ENCODE measurements around the gene ARVCF.
"Not testable (repeated sequence)": the region's sequence is repeated elsewhere in the genome, so short reads cannot be mapped to it uniquely, and the experiment has no call there.

ARVCF gene

DNA sequence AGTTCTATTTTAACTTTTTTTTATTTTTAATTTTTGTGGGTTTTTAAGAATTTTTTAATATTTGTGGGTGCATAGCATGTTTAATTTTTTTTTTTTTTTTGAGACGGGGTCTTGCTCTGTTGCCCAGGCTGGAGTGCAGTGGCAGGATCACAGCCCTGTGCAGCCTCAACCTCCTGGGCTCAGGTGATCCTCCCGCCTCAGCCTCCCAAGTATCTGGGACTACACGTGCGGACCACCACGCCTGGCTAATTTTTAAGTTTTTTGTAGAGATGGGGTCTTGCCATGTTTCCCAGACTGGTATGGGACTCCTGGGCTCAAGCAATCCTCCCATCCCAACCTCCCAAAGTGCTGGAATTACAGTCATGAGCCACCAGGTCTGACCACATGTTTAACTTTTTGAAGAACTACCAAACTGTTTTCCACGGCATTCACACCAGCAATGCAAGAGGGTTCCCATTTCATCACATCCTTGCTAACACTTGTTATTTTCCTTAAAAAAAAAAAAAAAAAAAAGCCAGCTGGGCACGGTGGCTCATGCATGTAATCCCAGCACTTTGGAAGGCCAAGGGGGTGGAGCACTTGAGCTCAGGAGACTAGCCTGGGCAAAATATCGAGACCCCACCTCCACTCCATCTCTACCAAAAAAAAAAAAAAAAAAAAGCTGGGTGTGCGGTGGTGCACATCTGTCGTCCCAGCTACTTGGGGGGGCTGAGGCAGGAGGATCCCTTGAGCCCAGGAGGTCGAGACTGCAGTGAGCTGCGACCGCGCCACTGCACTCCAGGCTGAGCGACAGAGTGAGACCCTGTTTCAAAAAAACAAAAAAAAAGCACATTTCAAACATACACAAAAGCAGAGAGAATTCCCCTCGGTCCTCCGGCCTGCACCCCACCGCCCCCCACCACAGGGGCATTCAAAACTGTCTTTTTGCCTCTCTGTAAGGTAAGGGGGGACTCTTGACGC is 58.3 kb downstream of the ARVCF start:
- DNase-seq, result peak in 3 of 10 donors; percentile 13 to 60 (median 49)
- intact Hi-C loops (cut with DNase I), result no loop called here

DNA sequence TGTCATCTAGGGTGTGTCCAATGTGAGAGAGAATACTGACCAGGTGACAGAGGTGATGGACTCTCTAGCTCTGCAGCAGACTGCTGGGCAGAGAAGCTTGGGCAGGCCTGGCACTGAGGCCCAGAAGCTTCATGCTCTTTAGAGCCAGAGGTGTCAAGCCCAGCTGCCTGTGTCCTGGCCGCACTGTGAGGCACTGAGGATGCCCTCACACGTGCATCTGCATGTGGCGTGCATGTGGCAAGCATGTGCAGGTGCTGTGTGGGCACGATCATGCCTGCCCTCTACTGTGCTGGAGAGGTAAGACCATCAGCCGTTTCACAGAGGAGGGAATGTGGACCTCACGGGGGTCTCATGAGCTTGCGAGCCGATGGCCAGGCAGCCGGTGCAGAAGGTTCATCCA is 59.2 kb downstream of the ARVCF start:
- peak in 3 of 10 donors; percentile 19 to 71 (median 64) for DNase-seq
- intact Hi-C loops (cut with DNase I), result no loop called here

DNA sequence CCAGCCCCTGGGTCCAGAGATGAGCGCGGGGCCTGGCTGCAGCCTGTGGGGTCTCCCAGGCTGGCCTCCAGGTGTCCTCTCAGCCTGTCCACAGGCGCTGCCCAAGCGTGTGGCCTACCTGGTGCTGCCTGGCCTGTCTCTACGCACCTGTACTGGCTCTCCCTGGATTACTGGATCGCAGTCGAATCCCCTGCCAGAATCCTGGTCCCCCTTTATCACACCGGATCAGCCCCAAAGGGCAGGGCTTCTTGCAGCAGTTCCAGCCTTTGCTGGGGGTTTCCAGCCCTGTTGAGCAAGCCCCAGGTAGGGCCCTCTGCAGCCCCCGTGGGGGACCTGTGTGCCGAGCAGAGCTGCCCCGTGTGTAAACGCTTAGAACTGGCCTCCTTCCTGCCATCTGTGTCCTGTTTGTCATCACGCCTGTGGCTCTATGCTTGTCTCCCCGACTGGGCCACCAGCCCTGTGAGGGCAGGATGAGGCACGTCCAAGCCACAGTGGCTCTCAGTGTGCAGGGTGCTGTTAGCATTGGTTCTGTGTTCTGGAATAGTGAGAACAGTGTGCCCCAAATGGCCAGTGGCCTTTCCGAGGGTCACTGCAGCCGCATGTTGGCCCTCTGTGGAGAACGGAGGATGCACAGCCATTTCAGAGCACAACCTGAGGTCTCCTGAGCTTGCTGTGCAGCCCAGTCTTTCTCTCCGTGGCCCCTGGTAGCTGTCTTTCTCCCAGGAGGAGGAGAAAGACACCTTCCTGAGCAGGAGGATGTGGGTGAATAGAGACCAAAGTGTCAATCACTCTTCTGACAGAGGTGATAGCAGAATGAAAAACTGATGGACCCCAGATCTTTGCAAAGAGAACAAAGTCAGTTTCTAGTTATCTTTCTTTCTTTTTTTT is 61.1 kb downstream of the ARVCF start:
- DNase-seq, result peak in 3 of 10 donors; percentile 21 to 74 (median 66)
- intact Hi-C loops (cut with DNase I), result no loop called here

DNA sequence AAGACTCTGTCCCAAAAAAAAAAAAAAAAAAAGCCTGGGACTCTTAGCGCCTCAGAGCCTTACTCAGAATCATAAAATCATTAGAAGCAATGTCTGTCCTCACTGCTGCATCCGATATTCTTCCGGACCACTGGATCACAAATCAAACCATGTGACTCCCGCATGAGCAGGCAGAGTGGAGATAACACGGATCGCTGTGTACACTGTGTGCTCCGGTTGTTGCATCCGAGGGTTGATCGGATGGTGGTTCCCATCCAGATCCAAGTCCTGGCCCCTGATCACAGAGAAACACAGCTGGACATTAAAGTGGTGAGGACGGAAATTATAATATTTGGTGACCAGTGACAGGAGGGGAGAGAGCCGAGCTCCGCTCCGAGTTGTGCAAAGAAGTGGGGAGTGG is 65.3 kb downstream of the ARVCF start:
- DNase-seq, result peak in 2 of 10 donors; percentile 45 to 57
- intact Hi-C loops (cut with DNase I), result no loop called here

DNA sequence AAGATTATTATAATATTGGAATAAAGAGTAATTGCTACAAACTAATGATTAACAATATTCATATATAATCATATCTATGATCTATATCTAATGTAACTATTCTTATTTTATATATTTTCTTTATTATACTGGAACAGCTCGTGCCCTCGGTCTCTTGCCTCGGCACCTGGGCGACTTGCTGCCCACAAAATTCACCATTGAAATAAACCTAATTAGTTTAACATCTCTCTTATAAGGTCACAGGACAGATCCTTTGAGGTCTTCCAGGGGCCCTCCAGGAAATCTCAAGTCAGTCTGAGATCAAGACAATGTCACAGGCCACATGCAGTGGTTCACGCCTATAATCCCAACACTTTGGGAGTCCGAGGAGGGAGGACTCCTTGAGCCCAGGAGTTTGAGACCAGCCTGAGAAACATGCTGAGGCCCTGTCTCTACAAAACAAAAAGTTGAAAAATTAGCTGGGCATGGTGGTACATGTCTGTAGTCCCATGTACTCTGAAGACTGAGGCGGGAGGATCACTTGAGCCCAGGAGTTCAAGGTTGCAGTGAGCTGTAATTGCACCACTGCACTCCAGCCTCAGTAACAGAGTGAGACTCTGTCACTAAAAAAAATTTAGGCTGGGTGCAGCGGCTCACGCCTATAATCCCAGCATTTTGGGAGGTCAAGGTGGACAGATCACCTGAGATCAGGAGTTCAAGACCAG is 68.4 kb downstream of the ARVCF start:
- DNase-seq, result peak in 2 of 10 donors; percentile 31 to 36
- intact Hi-C loops (cut with DNase I), result no loop called here

DNA sequence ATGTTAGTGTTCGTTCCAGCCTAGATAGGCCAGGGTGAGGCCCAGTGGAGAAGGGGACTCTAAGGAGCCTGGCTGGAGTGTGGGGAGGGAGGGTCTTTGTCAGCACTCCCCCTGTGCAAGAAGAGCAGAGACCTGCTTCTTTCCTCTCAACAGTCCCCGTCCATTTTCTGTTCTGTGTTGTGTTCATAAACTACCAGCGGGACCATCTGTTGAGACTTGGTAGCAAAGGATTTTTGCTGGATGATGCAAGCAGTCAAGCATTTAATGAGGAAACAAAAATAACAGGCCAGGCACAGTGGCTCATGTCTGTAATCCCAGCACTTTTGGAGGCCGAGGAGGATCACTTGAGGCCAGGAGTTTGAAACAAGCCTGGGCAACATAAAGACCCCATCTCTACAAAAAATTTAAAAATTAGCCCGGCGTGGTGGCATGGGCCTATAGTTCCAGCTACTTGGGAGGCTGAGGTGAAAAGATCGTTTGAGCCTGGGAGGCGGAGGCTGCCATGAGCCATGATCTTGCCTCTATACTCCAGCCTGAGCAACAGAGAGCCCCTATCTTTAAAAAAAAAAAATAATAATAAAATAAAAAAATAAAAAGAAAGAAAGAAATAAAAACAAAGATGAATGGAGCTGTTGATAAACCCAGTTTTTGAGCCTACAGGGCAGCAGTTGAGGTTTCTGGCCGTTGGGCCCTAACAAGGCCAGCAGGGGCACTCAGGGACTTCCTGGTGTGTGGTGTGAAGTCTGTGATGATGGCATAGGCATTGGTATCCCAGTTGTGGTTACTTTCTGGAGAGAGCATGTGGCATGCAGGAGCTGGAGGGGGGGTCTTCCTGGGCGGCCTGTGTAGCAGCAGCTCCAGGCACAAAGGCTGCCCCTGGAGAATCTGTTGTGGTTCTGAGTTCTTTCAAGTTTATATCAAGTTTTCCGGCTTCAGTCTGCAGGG is 73.3 kb downstream of the ARVCF start:
- peak in 4 of 10 donors; percentile 9 to 59 (median 24) for DNase-seq
- intact Hi-C loops (cut with DNase I), result no loop called here

DNA sequence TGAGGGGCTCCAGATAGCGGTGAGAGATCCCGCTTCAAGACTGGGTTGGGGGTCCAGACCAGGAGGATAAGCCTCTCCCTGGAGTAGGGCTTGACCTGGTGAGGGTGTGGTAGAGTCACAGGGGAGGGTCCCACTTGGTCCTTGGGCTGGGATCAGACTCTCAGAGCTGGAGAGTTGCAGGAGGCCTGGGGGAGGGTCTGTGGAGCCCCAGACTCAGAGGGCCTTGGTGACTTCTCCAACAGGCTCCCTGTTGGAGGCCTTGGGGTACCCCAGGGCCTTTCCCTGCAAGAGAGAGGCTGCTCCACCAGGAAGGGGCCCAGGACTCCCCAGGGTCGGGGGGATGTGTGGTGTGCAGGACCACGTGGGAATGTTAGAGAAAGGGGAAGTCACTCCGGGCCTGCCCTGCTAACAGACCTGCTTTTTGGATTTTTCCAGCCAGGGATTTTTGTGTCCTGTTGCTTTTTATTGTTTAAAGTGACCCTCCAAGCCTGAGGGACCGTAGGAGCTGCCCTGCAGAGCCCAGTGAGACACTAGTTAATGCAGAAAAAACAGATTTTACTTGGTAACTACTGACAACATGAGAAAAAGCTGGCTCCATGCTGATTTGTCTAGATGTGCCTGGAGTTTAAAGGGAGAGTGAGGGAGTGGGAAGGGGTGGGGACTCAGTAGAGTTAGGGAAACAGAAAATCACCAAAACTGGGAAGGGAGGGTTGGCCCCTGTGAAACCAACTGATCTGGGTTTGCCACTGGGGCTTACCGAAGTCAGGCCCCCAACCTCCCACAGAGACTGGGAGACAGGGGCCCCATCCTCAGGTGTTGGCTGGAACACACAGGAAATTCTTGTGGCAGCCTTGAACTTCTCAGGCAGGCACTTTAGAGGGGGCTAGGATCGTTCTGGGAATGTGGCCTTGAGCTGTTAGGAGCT is 74.2 kb downstream of the ARVCF start:
- peak in 4 of 10 donors; percentile 18 to 81 (median 68) for DNase-seq
- intact Hi-C loops (cut with DNase I), result no loop called here

DNA sequence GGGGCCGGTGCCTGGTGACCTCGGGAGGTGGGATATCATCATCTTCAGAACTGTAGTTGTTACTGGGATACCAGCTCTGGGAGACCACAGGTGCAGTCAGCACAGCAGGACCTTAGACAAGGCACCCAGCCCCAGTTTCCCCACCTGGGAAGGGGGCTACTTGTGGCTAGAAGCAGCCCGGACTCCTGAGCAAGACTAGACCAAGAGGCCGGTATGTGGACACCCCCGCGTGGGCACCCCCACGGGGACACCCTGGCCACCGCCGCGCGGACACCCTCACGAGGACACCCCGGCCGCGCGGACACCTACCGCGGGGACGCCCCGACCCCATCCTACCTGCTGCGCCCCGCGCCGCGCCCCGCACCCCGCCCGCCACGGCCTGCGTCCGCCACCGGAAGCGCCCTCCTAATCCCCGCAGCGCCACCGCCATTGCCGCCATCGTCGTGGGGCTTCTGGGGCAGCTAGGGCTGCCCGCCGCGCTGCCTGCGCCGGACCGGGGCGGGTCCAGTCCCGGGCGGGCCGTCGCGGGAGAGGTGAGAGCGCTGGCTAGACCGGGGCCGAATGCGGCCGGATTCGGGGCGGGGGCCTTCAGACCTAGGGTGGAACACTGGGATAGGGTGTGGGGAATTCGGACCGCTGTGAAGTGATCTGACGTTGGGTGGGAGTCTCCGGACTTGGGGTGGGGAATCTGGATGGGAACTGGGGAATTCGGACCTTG is 75.1 kb downstream of the ARVCF start, which contains the start of the genes COMT and TXNRD2:
Gene COMT, plus strand, starts transcription at position 408 of the 718 bp plus-strand sequence. CDS start 20,755 bp downstream, outside the sequence.
Gene TXNRD2, minus strand, starts transcription at position 454 of the 718 bp plus-strand sequence. Its CDS starts 15 bp downstream, at position 439.
- DNase-seq, result peak; percentile 32 to 93 (median 64)
- intact Hi-C loops (cut with DNase I), result no loop called here

DNA sequence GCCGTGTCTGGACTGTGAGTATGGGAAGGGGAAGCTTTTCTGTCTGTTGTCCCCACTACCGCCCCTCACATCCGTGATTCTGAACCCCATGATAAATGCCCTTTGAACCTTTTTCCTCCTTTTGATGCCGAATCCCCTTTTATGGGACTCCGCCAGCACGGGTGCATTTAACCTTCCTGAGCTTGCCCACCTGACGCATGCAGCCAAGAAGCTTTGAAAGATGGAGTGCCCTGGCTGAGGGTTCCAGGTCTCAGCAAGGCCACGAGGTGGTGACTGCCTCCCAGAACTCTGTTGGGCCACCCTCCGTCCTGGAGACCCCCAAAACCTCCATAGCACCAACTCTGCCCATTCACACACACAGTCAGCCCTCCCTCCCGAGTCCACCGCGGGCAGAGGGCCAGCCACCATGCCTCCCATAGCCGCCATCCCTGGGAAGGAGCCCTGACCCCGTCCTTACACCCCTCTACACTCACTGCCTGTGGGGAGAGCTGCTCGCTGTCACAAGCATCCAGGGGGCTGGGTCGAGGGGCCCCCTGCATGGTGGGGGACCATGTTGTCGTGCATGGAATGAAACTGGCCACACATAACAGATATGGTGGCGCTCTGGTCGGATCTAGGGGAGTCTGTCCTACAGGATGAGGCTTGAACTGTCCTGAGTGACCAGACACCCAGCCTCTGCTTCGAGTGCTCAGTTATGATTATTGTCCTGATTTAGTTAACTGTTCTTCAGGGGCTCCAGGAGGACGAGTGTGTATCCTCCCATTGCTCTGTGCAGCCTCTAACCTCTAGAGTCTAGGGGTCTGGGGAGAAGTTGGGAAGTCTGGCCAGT is 75.9 kb downstream of the ARVCF start:
- intact Hi-C loops (cut with DNase I), result no loop called here
- DNase-seq, result peak in 4 of 10 donors; percentile 17 to 79 (median 70)

DNA sequence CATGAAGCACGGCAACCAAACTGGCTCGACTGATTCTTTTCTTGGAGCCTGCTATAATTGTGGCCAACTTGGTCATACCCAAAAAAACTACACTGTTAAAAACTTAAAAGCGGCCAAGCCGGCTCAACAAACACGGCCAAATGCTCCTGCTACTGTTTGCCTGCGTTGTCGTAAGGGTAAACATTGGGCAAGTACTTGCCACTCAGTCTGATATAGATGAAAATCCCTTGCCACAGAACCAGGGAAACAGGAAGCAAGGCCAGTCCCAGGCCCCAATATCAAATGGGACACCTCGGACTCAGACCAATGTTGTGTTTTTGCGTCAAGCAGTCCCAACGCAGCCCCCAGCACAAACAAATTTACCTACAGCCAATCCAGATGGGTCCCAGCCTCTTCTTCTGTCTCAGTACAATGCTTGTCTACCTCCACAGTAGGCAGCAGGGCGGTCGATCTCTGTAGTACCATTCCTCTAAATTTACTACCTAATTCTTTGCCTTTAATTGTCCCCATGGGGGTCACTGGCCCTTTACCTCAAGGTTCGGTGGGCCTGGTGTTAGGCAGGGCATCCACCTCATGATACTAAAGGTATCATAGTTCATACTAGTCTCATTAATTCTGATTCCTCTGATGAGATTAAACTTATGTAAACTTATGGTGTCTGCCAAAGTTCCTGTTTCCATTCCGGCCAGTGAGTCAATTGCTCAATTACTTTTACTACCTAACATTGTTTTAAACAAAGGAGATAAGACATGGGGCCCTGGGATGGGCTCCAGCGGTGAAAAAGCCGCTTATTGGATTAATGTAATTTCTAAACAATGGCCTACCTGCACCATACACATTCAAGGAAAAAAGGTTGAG is 78.8 kb downstream of the ARVCF start:
- intact Hi-C loops (cut with DNase I), result no loop called here
- DNase-seq, result peak in 1 of 10 donors; percentile 41

DNA sequence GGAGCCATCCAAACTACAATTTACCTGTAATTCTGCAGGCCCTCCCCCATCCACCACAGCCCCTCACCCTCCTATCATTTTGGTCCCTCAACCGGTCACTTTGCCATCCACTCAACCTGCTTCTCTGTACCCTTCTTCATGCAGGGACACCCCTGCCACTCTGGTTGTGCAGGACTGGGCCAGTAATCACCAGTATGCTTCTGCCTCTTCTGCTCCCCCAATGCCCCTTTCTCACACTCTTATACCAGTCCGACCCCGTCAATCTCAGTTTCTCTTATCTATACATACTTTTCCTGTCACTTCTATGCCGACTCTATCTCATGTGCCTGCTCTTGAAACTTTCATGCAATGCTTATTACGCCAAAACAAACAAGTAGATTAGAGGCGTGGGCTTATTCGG is 80.1 kb downstream of the ARVCF start:
- peak in 1 of 10 donors; percentile 19 for DNase-seq
- intact Hi-C loops (cut with DNase I), result no loop called here

DNA sequence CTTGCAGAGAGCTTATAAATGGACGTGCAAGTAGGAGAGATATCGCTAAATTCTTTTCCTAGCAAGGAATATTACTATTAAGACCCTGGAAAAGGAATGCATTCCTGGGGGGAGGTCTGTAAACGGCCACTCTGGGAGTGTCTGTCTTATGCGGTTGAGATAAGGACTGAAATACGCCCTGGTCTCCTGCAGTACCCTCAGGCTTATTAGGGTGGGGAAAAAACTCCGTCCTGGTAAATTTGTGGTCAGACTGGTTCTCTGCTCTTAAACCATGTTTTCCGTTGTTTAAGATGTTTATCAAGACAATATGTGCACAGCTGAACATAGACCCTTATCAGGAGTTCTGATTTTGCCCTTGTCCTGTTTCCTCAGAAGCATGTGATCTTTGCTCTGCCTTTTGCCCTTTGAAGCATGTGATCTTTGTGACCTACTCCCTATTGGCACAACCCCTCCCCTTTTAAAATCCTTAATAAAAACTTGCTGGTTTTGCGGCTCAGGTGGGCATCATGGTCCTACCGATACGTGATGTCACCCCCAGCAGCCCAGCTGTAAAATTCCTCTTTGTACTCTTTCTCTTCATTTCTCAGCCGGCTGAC is 81.4 kb downstream of the ARVCF start:
- intact Hi-C loops (cut with DNase I), result not testable (repeated sequence)
- peak in 2 of 10 donors; percentile 10 to 26 for DNase-seq

DNA sequence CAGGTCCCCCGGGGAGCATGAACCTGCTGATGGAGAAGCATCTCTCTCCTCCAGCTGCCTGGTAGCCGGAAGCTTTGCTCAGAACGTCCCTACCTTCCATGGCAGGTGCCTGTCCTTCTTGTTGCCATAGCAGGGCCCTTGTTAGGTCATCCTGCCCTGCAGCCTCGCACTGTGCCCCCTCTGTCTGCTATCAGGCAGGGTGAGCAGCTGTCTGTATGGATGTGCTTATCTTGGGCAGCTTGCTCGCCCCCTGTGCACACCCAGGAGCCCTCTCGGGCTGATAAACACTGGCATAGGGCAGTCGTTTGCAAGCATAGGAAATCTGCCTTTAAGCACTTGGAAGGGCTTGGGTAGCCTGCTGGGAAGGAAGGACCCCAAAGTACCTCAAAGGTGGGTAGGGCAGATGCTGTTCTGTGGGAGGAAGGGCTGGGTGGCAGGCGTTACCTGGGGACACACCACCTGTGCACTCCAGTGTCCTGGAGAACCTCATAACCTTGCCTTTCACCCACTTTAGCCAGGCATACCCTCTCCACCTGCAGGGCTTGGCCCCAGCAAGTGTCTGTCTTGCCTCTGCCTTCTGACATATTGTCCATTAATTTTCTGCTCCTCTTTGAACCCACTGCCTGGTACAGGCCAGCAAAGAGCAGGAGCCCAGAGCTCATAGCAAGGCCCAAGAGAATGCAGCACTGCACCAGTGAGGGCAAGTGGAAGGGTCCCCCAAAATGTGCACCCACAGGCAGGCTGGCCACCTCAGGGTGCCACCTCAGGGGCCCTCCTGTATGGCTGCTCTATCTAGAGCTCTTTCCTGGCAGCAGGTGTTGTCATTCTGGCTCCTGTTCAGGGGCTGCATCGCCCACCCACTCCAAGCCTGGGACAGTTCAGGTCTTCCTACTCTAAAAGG is 83.0 kb downstream of the ARVCF start:
- peak in 2 of 10 donors; percentile 44 to 73 for DNase-seq
- intact Hi-C loops (cut with DNase I), result no loop called here

All from posterior cingulate gyrus (tissue), 11 donors.